ENCODE results near the gene HCAR1.
"Not testable (repeated sequence)": the region's sequence is repeated elsewhere in the genome, so short reads cannot be mapped to it uniquely, and the experiment has no call there.

Gene HCAR1

GRCh38 chr12:122730215-122731014, at the start of gene HCAR1:
Gene HCAR1, minus strand, starts transcription at chr12:122730844. Its CDS starts 505 bp downstream, at chr12:122730339.
- no peak within 1 kb of the TSS for H3K27ac Mint-ChIP-seq
- H3K9me3 Mint-ChIP-seq: peaks cover 4% of the 10 kb centered on the region
- H3K27me3 Mint-ChIP-seq: no peaks in the 10 kb centered on the region
- no peak within 1 kb of the TSS for H3K4me3 Mint-ChIP-seq
- peaks cover 64% of the 10 kb centered on the region for H3K4me1 Mint-ChIP-seq (ENCODE audit: low read depth)
- no peaks in the 10 kb centered on the region for H3K36me3 Mint-ChIP-seq (ENCODE audit: low read depth)

- no peaks in the 10 kb centered on the region for H3K9me3 Mint-ChIP-seq
- peaks cover 63% of the 10 kb centered on the region for H3K36me3 Mint-ChIP-seq (ENCODE audit: low read depth)
- H3K4me3 Mint-ChIP-seq: no peak overlapping the region
- H3K27me3 Mint-ChIP-seq: no peaks in the 10 kb centered on the region
- H3K27ac Mint-ChIP-seq: no peak overlapping the region
- peaks cover 44% of the 10 kb centered on the region for H3K4me1 Mint-ChIP-seq (ENCODE audit: low read depth)
Measured at GRCh38 chr12:122757568-122757967, 26.9 kb upstream of the HCAR1 start.

- Mint-ChIP-seq H3K4me1 (ENCODE audit: low read depth) (peaks cover 58% of the 10 kb centered on the region), H3K27me3 (no peaks in the 10 kb centered on the region), H3K36me3 (ENCODE audit: low read depth) (peaks cover 53% of the 10 kb centered on the region), H3K9me3 (no peaks in the 10 kb centered on the region), H3K27ac (peak overlapping the region; percentile 39), H3K4me3 (peak overlapping the region; percentile 96)
Measured at GRCh38 chr12:122754790-122755189, 24.1 kb upstream of the HCAR1 start.

GRCh38 chr12:122753319-122753650, 22.6 kb upstream of the HCAR1 start:
- Mint-ChIP-seq H3K4me3 (peak overlapping the region; percentile 96), H3K4me1 (ENCODE audit: low read depth) (peaks cover 58% of the 10 kb centered on the region), H3K27me3 (no peaks in the 10 kb centered on the region), H3K36me3 (ENCODE audit: low read depth) (peaks cover 47% of the 10 kb centered on the region), H3K9me3 (no peaks in the 10 kb centered on the region), H3K27ac (peak overlapping the region; percentile 98)

GRCh38 chr12:122752464-122753318, 22.0 kb upstream of the HCAR1 start, which contains the start of gene DENR:
Gene DENR, plus strand, starts transcription at chr12:122752824. Its CDS starts 878 bp downstream, at chr12:122753702.
- Mint-ChIP-seq H3K4me1 (ENCODE audit: low read depth) (peaks cover 56% of the 10 kb centered on the region), H3K9me3 (no peaks in the 10 kb centered on the region), H3K27me3 (no peaks in the 10 kb centered on the region), H3K27ac (peak within 1 kb of the TSS; percentile 98), H3K36me3 (ENCODE audit: low read depth) (peaks cover 44% of the 10 kb centered on the region), H3K4me3 (peak within 1 kb of the TSS; percentile 96)

- not testable (repeated sequence) for H3K27me3 Mint-ChIP-seq, H3K9me3 Mint-ChIP-seq
- Mint-ChIP-seq H3K4me1 (ENCODE audit: low read depth) (peaks cover 38% of the 10 kb centered on the region), H3K4me3 (peak overlapping the region; percentile 96), H3K27ac (peak overlapping the region; percentile 74), H3K36me3 (ENCODE audit: low read depth) (peaks cover 27% of the 10 kb centered on the region)
Measured at GRCh38 chr12:122750781-122751515, 20.3 kb upstream of the HCAR1 start.

GRCh38 chr12:122749569-122750332, 19.1 kb upstream of the HCAR1 start:
- Mint-ChIP-seq H3K27ac (no peak overlapping the region), H3K9me3 (no peaks in the 10 kb centered on the region), H3K36me3 (ENCODE audit: low read depth) (peaks cover 17% of the 10 kb centered on the region), H3K4me1 (ENCODE audit: low read depth) (peaks cover 29% of the 10 kb centered on the region), H3K4me3 (no peak overlapping the region), H3K27me3 (no peaks in the 10 kb centered on the region)

GRCh38 chr12:122747224-122748135, 16.8 kb upstream of the HCAR1 start:
- peaks cover 14% of the 10 kb centered on the region for H3K4me1 Mint-ChIP-seq (ENCODE audit: low read depth)
- no peaks in the 10 kb centered on the region for H3K36me3 Mint-ChIP-seq (ENCODE audit: low read depth)
- H3K27me3 Mint-ChIP-seq: no peaks in the 10 kb centered on the region
- no peaks in the 10 kb centered on the region for H3K9me3 Mint-ChIP-seq
- no peak overlapping the region for H3K27ac Mint-ChIP-seq
- no peak overlapping the region for H3K4me3 Mint-ChIP-seq

GRCh38 chr12:122743895-122744525, 13.4 kb upstream of the HCAR1 start:
- Mint-ChIP-seq H3K36me3 (ENCODE audit: low read depth) (no peaks in the 10 kb centered on the region), H3K9me3 (no peaks in the 10 kb centered on the region), H3K27me3 (no peaks in the 10 kb centered on the region), H3K4me3 (no peak overlapping the region), H3K4me1 (ENCODE audit: low read depth) (no peaks in the 10 kb centered on the region), H3K27ac (no peak overlapping the region)

GRCh38 chr12:122740351-122740750, 9.7 kb upstream of the HCAR1 start:
- H3K4me1 Mint-ChIP-seq (ENCODE audit: low read depth): peaks cover 8% of the 10 kb centered on the region
- no peaks in the 10 kb centered on the region for H3K27me3 Mint-ChIP-seq
- no peak overlapping the region for H3K4me3 Mint-ChIP-seq
- H3K36me3 Mint-ChIP-seq (ENCODE audit: low read depth): no peaks in the 10 kb centered on the region
- no peak overlapping the region for H3K27ac Mint-ChIP-seq
- H3K9me3 Mint-ChIP-seq: no peaks in the 10 kb centered on the region

- Mint-ChIP-seq H3K9me3 (no peaks in the 10 kb centered on the region), H3K4me3 (no peak overlapping the region), H3K27me3 (no peaks in the 10 kb centered on the region), H3K4me1 (ENCODE audit: low read depth) (peaks cover 15% of the 10 kb centered on the region), H3K36me3 (ENCODE audit: low read depth) (no peaks in the 10 kb centered on the region), H3K27ac (no peak overlapping the region)
Measured at GRCh38 chr12:122738571-122738970, 7.9 kb upstream of the HCAR1 start.

GRCh38 chr12:122732611-122733010, 2.0 kb upstream of the HCAR1 start:
- H3K27ac Mint-ChIP-seq: peak overlapping the region; percentile 89
- peaks cover 4% of the 10 kb centered on the region for H3K9me3 Mint-ChIP-seq
- H3K4me3 Mint-ChIP-seq: no peak overlapping the region
- H3K4me1 Mint-ChIP-seq (ENCODE audit: low read depth): peaks cover 54% of the 10 kb centered on the region
- H3K27me3 Mint-ChIP-seq: no peaks in the 10 kb centered on the region
- no peaks in the 10 kb centered on the region for H3K36me3 Mint-ChIP-seq (ENCODE audit: low read depth)

- H3K4me3 Mint-ChIP-seq: no peak overlapping the region
- peak overlapping the region; percentile 89 for H3K27ac Mint-ChIP-seq
- H3K9me3 Mint-ChIP-seq: peaks cover 4% of the 10 kb centered on the region
- H3K4me1 Mint-ChIP-seq (ENCODE audit: low read depth): peaks cover 54% of the 10 kb centered on the region
- no peaks in the 10 kb centered on the region for H3K27me3 Mint-ChIP-seq
- H3K36me3 Mint-ChIP-seq (ENCODE audit: low read depth): no peaks in the 10 kb centered on the region
Measured at GRCh38 chr12:122732170-122732569, 1.5 kb upstream of the HCAR1 start.
